ENCODE measurements around the gene IQSEC2. TPM values are rescaled to one million over a fixed set of nuclear protein-coding genes. Genes with fewer than 3 reads are reported as not detected.

The IQSEC2 gene
- total and polyA plus RNA-seq, 2 of the 13 experiments (the other 11 are each of a cell fraction or from before 2014, with no cell fraction given) = 0.13 to 0.21 TPM

DNA sequence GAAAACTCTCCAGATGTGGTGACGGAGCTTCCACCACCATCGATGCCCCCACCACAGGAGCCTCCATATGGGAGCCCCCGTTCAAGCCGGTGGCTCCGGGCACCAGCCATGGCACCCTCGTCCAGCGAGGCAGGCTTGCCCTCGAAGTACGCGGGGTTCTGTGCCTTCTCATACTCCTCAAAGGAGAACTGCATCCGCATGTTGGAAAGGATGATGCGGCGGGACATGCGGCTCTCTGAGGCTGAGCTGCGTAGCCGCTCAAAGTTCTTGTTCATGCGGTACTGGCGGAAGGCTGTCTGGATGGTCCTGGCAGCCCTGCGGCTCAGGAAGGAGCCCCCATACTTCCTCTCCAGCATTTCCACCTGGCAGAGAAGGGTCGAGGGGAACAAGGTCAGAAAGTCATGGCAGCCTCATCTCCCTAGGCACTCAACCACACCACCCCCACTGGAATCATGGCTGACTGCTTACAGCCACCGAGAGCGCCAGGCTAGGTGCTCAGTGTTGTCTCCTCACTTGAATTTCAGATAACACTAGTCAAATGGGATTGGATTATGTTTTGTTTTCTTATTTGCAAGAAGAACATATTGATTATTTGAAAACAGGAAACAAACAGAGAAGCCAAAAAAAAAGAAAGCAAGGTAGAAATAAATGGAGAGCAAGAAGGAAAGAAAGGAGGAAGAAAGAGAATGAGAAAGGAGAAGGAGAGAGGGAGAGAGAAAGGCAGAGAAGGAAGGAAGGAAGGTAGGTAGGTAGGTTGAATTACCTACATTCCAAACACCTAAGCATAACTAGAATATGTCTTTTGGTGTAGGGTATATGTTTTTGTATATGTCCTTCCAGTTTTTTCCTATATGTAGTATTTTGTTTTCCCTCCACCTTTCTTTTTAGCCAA is 26.6 kb downstream of the IQSEC2 start:
- no peak for TF ChIP-seq STAT5B (CRISPR knock-in tag; IDR thresholded peaks at IDR 0.05)
- TF ChIP-seq, protein P1, sequence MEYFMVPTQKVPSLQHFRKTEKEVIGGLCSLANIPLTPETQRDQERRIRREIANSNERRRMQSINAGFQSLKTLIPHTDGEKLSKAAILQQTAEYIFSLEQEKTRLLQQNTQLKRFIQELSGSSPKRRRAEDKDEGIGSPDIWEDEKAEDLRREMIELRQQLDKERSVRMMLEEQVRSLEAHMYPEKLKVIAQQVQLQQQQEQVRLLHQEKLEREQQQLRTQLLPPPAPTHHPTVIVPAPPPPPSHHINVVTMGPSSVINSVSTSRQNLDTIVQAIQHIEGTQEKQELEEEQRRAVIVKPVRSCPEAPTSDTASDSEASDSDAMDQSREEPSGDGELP (IDR thresholded peaks at IDR 0.05; ENCODE audit: borderline replicate concordance, low read depth) = no peak
- no peak for TF ChIP-seq NR1H2 (CRISPR knock-in tag; IDR thresholded peaks at IDR 0.05; ENCODE audit: borderline replicate concordance, low read depth)
- TF ChIP-seq AGO1 (IDR thresholded peaks at IDR 0.05; ENCODE audit: low read depth, low read length, poor library complexity, severe bottlenecking) = no peak
- no peak for TF ChIP-seq ZNF746 (CRISPR knock-in tag; IDR thresholded peaks at IDR 0.05)
- no peak for TF ChIP-seq ARNT (IDR thresholded peaks at IDR 0.05)
- no peak for TF ChIP-seq HNF4G (IDR thresholded peaks at IDR 0.05; ENCODE audit: borderline replicate concordance, low read depth, low read length)
- no peak for TF ChIP-seq HNF4G (CRISPR knock-in tag; IDR thresholded peaks at IDR 0.05; ENCODE audit: borderline replicate concordance, low read depth)
- no peak for TF ChIP-seq SIN3A (IDR thresholded peaks at IDR 0.05; ENCODE audit: borderline replicate concordance, low read depth, low read length)
- TF ChIP-seq ZMYM2 (CRISPR knock-in tag; IDR thresholded peaks at IDR 0.05) = no peak
- TF ChIP-seq, protein P2, sequence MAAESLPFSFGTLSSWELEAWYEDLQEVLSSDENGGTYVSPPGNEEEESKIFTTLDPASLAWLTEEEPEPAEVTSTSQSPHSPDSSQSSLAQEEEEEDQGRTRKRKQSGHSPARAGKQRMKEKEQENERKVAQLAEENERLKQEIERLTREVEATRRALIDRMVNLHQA (CRISPR knock-in tag; IDR thresholded peaks at IDR 0.05) = no peak
- TF ChIP-seq ZC3H13 (CRISPR knock-in tag; IDR thresholded peaks at IDR 0.05) = no peak
- no peak for FAIRE-seq
- H3K4me2 ChIP-seq (ENCODE audit: low read depth, low read length) = no peak overlapping the region

More for the DNA sequence above, 26.6 kb downstream of the IQSEC2 start:
- H3K4me3 ChIP-seq (replicated peaks in 1 of 3; ENCODE audit: insufficient read depth in 1 of 3, low read depth in 2 of 3, low read length in 3 of 3) = no peak overlapping the region
- ATAC-seq (no peak), DNase-seq (ENCODE audit: low spot score) (no peak)
- no peaks in the 10 kb centered on the region for H3K79me2 ChIP-seq (ENCODE audit: insufficient read depth, low read length)
- 58% methylated on average over 3 of the region's 22 CpGs for WGBS (ENCODE audit: low lambda C conversion rate)
- no peaks in the 10 kb centered on the region for H3K9me3 ChIP-seq (ENCODE audit: low read length)
- intact Hi-C loops (cut with micrococcal nuclease; ENCODE audit: unreplicated experiment) = no loop called here
- no peaks in the 10 kb centered on the region for H3K27me3 ChIP-seq (ENCODE audit: control insufficient read depth in 1 of 2, insufficient read depth in 2 of 2, low read length in 2 of 2)
- no peak overlapping the region for H3K9ac ChIP-seq (ENCODE audit: insufficient read depth, low read depth, low read length)
- H4K20me1 ChIP-seq (ENCODE audit: insufficient read depth, low read length) = no peaks in the 10 kb centered on the region
- CTCF ChIA-PET (ENCODE audit: low intra/inter-chr PET ratio, low total read pairs) = no interaction called here
- H3K27ac ChIP-seq (ENCODE audit: extremely low read length, insufficient read depth, low read length) = no peak overlapping the region
- POLR2A ChIA-PET = no interaction called here
- BruUV-seq (replicated peaks) = no TSS peak
- no peaks in the 10 kb centered on the region for H3K4me1 ChIP-seq (ENCODE audit: insufficient read depth, low read length)
- in situ Hi-C loops (cut with HindIII; ENCODE audit: extremely low pct_ligation_motif_present, low pct_unique_long_range_greater_than_20kb) = no loop called here
- no peaks in the 10 kb centered on the region for H3K36me3 ChIP-seq (replicated peaks in 1 of 2; ENCODE audit: control insufficient read depth in 1 of 2, insufficient read depth in 2 of 2, low read length in 2 of 2)
- H2AFZ ChIP-seq (ENCODE audit: low read length) = no peak overlapping the region
